Measurements from ENCODE around the gene ASB9.

DNA sequence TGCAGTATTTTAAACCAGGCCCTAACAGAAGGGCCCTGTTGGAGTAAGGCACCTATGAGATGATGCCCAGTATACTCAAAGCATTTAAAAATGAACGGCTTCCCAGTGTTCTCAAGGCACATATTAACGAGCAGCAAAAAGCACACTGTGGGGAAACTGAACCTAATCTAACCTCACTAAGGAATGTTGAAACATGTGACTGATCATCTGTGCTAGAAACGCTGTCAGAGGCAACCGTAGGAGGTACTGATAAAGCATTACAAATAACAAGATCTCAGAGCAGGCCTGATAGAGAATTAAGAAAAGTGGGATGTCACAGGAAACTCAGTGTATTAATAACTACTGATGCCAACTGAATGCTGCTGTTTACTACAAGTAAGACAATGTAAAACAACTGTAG lies 24.0 kb downstream of the ASB9 start:
- TF ChIP-seq CTCF (IDR thresholded peaks at IDR 0.05; ENCODE audit: low read length) (no peak), EZH2 (optimal IDR thresholded peaks at IDR 0.05; ENCODE audit: low read depth, low read length) (no peak)

Data from MM.1S (cell line).